ENCODE measurements around the gene LRRC19.

Gene LRRC19, protein sequence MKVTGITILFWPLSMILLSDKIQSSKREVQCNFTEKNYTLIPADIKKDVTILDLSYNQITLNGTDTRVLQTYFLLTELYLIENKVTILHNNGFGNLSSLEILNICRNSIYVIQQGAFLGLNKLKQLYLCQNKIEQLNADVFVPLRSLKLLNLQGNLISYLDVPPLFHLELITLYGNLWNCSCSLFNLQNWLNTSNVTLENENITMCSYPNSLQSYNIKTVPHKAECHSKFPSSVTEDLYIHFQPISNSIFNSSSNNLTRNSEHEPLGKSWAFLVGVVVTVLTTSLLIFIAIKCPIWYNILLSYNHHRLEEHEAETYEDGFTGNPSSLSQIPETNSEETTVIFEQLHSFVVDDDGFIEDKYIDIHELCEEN

DNA sequence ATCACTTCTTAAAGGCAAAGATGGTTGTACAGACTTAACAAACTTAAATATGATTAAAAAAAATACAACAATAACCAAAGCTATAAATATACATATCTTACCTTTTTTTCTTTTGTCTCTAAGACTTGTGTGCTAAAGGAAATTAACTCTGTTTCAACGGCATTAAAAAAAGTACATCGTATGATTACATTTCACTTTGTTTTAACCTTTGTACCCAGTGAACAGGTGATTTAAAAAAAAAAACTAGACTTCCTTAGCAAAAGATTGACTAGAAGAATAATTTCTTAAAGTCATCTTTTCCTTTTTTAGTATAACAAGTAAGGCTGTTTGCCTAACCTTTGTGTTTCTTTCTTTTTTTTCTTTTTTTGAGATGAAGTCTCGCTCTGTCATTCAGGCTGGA is at the start of gene LRRC19:
Gene LRRC19, minus strand, starts transcription at position 182 of the 400 bp plus-strand sequence. CDS start 5,978 bp downstream, outside the sequence.
- Histone ChIP-seq H3K4me1 (ENCODE audit: control insufficient read depth in 5 of 5, insufficient read depth in 5 of 5, low read length in 5 of 5) (no peaks in the 10 kb centered on the region), H3K4me3 (ENCODE audit: low read depth in 1 of 5, low read length in 5 of 5) (no peak within 1 kb of the TSS), H3K9me3 (ENCODE audit: control insufficient read depth in 5 of 5, low read length in 5 of 5) (no peaks in the 10 kb centered on the region), H3K36me3 (ENCODE audit: control insufficient read depth in 5 of 5, insufficient read depth in 5 of 5, low read length in 5 of 5) (peaks cover 0 to 9% (median 0%) of the 10 kb centered on the region in 5 donors), H3K9ac (ENCODE audit: low read length in 5 of 5) (no peak within 1 kb of the TSS), H3K27ac (ENCODE audit: low read depth, low read length) (no peak within 1 kb of the TSS), H3K27me3 (ENCODE audit: control insufficient read depth in 5 of 5, insufficient read depth in 4 of 5, low read length in 5 of 5) (no peaks in the 10 kb centered on the region)

GRCh38 chr9:27054841-27055240 is 49.4 kb upstream of the LRRC19 start:
- peaks cover 0 to 10% (median 0%) of the 10 kb centered on the region in 5 donors for H3K36me3 ChIP-seq (ENCODE audit: control insufficient read depth in 5 of 5, insufficient read depth in 5 of 5, low read length in 5 of 5)
- no peak overlapping the region for H3K4me3 ChIP-seq (ENCODE audit: low read depth in 1 of 5, low read length in 5 of 5)
- peaks cover 0 to 21% (median 6%) of the 10 kb centered on the region in 5 donors for H3K4me1 ChIP-seq (ENCODE audit: control insufficient read depth in 5 of 5, insufficient read depth in 5 of 5, low read length in 5 of 5)
- no peaks in the 10 kb centered on the region for H3K27me3 ChIP-seq (ENCODE audit: control insufficient read depth in 5 of 5, insufficient read depth in 4 of 5, low read length in 5 of 5)
- H3K27ac ChIP-seq (ENCODE audit: low read depth, low read length) = no peak overlapping the region
- no peaks in the 10 kb centered on the region for H3K9me3 ChIP-seq (ENCODE audit: control insufficient read depth in 5 of 5, low read length in 5 of 5)
- no peak overlapping the region for H3K9ac ChIP-seq (ENCODE audit: low read length in 5 of 5)

DNA sequence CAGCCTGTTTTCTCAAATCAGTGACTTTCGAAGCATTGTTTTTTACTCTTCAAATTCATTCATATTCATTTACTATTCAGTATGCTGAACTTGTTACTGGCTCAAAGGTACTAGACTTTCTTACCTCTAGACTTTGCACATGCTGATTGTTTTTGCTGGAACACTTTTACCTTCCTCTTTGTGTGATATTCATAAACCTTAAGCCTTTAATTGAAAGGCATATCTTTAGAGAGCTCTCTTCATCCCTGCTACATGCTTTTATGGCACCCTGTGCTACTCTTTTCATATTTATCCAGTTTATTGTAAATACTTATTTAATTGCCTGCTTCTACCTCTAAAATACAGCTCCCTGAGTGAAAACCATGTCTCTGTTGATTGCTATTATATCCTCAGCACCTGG is 48.7 kb upstream of the LRRC19 start:
- H3K9me3 ChIP-seq (ENCODE audit: control insufficient read depth in 5 of 5, low read length in 5 of 5) = no peaks in the 10 kb centered on the region
- H3K36me3 ChIP-seq (ENCODE audit: control insufficient read depth in 5 of 5, insufficient read depth in 5 of 5, low read length in 5 of 5) = peaks cover 0 to 10% (median 0%) of the 10 kb centered on the region in 5 donors
- no peak overlapping the region for H3K9ac ChIP-seq (ENCODE audit: low read length in 5 of 5)
- H3K4me1 ChIP-seq (ENCODE audit: control insufficient read depth in 5 of 5, insufficient read depth in 5 of 5, low read length in 5 of 5) = peaks cover 0 to 19% (median 9%) of the 10 kb centered on the region in 5 donors
- no peaks in the 10 kb centered on the region for H3K27me3 ChIP-seq (ENCODE audit: control insufficient read depth in 5 of 5, insufficient read depth in 4 of 5, low read length in 5 of 5)
- no peak overlapping the region for H3K4me3 ChIP-seq (ENCODE audit: low read depth in 1 of 5, low read length in 5 of 5)
- H3K27ac ChIP-seq (ENCODE audit: low read depth, low read length) = no peak overlapping the region

DNA sequence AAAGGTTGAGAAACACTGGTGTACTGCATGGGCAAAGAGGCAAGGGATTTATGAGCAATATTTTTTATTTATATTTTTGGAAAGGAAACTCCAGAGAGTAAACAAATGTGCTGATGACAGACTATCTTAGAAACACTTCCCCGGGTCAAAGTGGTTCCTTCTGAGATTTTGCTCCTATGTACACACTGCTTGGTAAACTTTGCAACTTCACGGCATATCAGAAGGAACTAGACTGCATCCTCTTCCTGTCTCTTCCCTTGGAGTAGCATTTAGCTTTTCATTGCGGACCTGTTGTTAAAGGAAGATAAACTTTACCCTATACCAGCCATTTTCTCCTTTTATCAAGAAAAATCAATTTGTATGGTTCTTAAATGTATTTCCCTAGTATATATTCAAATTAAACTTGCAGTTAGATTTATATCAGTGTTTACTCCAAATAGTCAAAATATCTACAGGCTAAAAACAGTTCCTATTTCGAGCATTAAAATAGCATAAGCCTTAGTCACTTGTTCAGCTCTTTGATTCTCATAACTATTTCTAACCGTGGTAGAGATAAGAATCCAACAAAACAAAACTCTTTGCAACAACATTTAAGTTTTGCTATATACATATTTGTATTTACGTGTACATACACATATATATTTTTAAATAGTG is 48.0 kb upstream of the LRRC19 start:
- H3K9ac ChIP-seq (ENCODE audit: low read length in 5 of 5) = no peak overlapping the region
- H3K9me3 ChIP-seq (ENCODE audit: control insufficient read depth in 5 of 5, low read length in 5 of 5) = no peaks in the 10 kb centered on the region
- peak overlapping the region in 1 of 5 donors; percentile 1 for H3K4me3 ChIP-seq (ENCODE audit: low read depth in 1 of 5, low read length in 5 of 5)
- H3K4me1 ChIP-seq (ENCODE audit: control insufficient read depth in 5 of 5, insufficient read depth in 5 of 5, low read length in 5 of 5) = peaks cover 1 to 22% (median 14%) of the 10 kb centered on the region in 5 donors
- H3K36me3 ChIP-seq (ENCODE audit: control insufficient read depth in 5 of 5, insufficient read depth in 5 of 5, low read length in 5 of 5) = peaks cover 0 to 10% (median 0%) of the 10 kb centered on the region in 5 donors
- no peaks in the 10 kb centered on the region for H3K27me3 ChIP-seq (ENCODE audit: control insufficient read depth in 5 of 5, insufficient read depth in 4 of 5, low read length in 5 of 5)
- H3K27ac ChIP-seq (ENCODE audit: low read depth, low read length) = no peak overlapping the region

DNA sequence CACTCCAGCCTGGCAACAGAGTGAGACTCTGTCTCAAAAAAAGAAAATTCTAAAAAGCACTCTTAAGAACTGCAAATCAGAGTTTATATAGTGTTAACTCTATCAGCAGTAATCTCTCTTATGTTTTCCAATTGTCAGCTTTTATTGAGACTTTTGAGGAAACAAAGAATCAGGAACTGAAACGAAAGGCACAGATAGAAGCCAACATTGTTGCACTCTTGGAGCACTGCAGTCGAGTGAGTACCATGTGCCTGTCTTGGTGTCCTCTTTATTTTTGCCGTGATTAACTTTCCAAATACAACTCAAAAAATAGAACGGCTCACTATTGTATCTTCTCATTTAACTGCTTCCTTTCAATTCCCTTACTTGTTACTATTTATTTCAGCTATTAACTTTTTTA is 41.7 kb upstream of the LRRC19 start:
- H3K27me3 ChIP-seq (ENCODE audit: control insufficient read depth in 5 of 5, insufficient read depth in 4 of 5, low read length in 5 of 5) = no peaks in the 10 kb centered on the region
- peaks cover 0 to 3% (median 2%) of the 10 kb centered on the region in 5 donors for H3K36me3 ChIP-seq (ENCODE audit: control insufficient read depth in 5 of 5, insufficient read depth in 5 of 5, low read length in 5 of 5)

GRCh38 chr9:27043176-27043575 is 37.7 kb upstream of the LRRC19 start:
- Histone ChIP-seq H3K4me1 (ENCODE audit: control insufficient read depth in 5 of 5, insufficient read depth in 5 of 5, low read length in 5 of 5) (peaks cover 0 to 5% (median 0%) of the 10 kb centered on the region in 5 donors), H3K9me3 (ENCODE audit: control insufficient read depth in 5 of 5, low read length in 5 of 5) (no peaks in the 10 kb centered on the region), H3K27ac (ENCODE audit: low read depth, low read length) (no peak overlapping the region), H3K27me3 (ENCODE audit: control insufficient read depth in 5 of 5, insufficient read depth in 4 of 5, low read length in 5 of 5) (no peaks in the 10 kb centered on the region), H3K4me3 (ENCODE audit: low read depth in 1 of 5, low read length in 5 of 5) (no peak overlapping the region), H3K9ac (ENCODE audit: low read length in 5 of 5) (no peak overlapping the region), H3K36me3 (ENCODE audit: control insufficient read depth in 5 of 5, insufficient read depth in 5 of 5, low read length in 5 of 5) (peaks cover 0 to 4% (median 3%) of the 10 kb centered on the region in 5 donors)

More for the DNA sequence above, 41.7 kb upstream of the LRRC19 start:
- H3K27ac ChIP-seq (ENCODE audit: low read depth, low read length) = no peak overlapping the region
- no peak overlapping the region for H3K9ac ChIP-seq (ENCODE audit: low read length in 5 of 5)
- H3K9me3 ChIP-seq (ENCODE audit: control insufficient read depth in 5 of 5, low read length in 5 of 5) = no peaks in the 10 kb centered on the region
- H3K4me1 ChIP-seq (ENCODE audit: control insufficient read depth in 5 of 5, insufficient read depth in 5 of 5, low read length in 5 of 5) = peaks cover 1 to 18% (median 8%) of the 10 kb centered on the region in 5 donors
- H3K4me3 ChIP-seq (ENCODE audit: low read depth in 1 of 5, low read length in 5 of 5) = peak overlapping the region in 1 of 5 donors; percentile 19

DNA sequence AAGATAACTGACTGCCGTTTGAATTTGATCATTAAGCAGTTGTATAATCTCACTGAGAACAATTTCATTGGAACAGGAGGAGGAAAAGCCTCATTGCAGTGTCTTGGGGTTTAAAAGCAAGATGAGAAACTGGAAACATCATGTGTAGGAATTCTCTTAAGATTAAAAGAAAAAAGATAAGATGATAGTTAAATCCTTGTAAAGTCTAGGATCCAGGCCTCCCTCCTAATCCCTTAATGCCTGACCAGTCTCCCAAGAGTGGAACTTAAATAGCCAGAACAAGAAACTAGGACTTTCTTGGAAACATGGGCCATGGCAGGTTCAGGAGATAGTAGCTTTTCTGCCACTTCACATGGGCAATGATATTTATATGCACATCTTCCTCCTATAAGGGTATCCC is 37.0 kb upstream of the LRRC19 start:
- Histone ChIP-seq H3K4me3 (ENCODE audit: low read depth in 1 of 5, low read length in 5 of 5) (no peak overlapping the region), H3K9ac (ENCODE audit: low read length in 5 of 5) (no peak overlapping the region), H3K27me3 (ENCODE audit: control insufficient read depth in 5 of 5, insufficient read depth in 4 of 5, low read length in 5 of 5) (no peaks in the 10 kb centered on the region), H3K4me1 (ENCODE audit: control insufficient read depth in 5 of 5, insufficient read depth in 5 of 5, low read length in 5 of 5) (no peaks in the 10 kb centered on the region), H3K9me3 (ENCODE audit: control insufficient read depth in 5 of 5, low read length in 5 of 5) (no peaks in the 10 kb centered on the region), H3K36me3 (ENCODE audit: control insufficient read depth in 5 of 5, insufficient read depth in 5 of 5, low read length in 5 of 5) (peaks cover 0 to 7% (median 3%) of the 10 kb centered on the region in 5 donors), H3K27ac (ENCODE audit: low read depth, low read length) (no peak overlapping the region)

DNA sequence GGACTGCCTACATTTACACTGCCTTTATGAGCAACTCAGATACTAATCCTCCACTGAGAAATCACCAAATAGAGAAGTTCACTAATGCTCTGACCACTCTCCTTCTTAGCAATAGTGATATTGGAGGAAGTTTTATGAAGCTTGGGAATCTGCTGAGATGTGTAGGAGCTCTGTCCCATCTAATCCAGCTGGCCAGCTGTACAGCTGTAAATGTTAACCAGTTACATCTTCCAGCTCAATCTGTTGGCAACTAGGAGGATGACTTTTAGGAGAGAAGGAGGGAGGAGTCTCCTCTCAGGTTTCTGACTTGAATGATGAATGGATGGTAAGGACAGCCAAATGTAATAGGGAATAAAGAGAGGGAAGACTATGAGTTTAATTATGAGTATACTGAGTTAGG is 36.3 kb upstream of the LRRC19 start:
- Histone ChIP-seq H3K27ac (ENCODE audit: low read depth, low read length) (no peak overlapping the region), H3K27me3 (ENCODE audit: control insufficient read depth in 5 of 5, insufficient read depth in 4 of 5, low read length in 5 of 5) (no peaks in the 10 kb centered on the region), H3K9me3 (ENCODE audit: control insufficient read depth in 5 of 5, low read length in 5 of 5) (no peaks in the 10 kb centered on the region), H3K36me3 (ENCODE audit: control insufficient read depth in 5 of 5, insufficient read depth in 5 of 5, low read length in 5 of 5) (peaks cover 0 to 10% (median 3%) of the 10 kb centered on the region in 5 donors), H3K4me3 (ENCODE audit: low read depth in 1 of 5, low read length in 5 of 5) (no peak overlapping the region), H3K4me1 (ENCODE audit: control insufficient read depth in 5 of 5, insufficient read depth in 5 of 5, low read length in 5 of 5) (no peaks in the 10 kb centered on the region), H3K9ac (ENCODE audit: low read length in 5 of 5) (no peak overlapping the region)

DNA sequence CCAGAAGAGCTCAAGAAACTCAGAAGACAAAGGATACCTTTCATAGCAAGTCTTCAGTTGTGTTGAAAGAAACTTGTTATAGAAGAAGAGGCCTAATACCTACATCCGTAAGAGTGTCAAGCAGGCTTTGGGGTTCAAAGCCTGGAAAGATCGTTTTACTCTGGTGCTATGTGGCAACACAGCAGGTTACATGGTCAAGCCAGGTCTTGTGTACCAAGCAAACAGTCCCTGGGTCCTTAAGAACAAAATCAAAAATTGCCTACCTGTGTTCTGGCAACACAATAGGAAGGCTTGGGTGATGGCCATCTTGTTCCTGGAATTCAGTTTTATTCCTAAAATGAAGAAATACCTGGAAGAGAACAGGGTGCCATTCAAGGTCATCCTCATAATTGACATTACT is 32.0 kb upstream of the LRRC19 start:
- Histone ChIP-seq H3K27ac (ENCODE audit: low read depth, low read length) (no peak overlapping the region), H3K4me1 (ENCODE audit: control insufficient read depth in 5 of 5, insufficient read depth in 5 of 5, low read length in 5 of 5) (no peaks in the 10 kb centered on the region), H3K36me3 (ENCODE audit: control insufficient read depth in 5 of 5, insufficient read depth in 5 of 5, low read length in 5 of 5) (peaks cover 0 to 10% (median 0%) of the 10 kb centered on the region in 5 donors), H3K4me3 (ENCODE audit: low read depth in 1 of 5, low read length in 5 of 5) (no peak overlapping the region), H3K9ac (ENCODE audit: low read length in 5 of 5) (no peak overlapping the region), H3K27me3 (ENCODE audit: control insufficient read depth in 5 of 5, insufficient read depth in 4 of 5, low read length in 5 of 5) (no peaks in the 10 kb centered on the region), H3K9me3 (ENCODE audit: control insufficient read depth in 5 of 5, low read length in 5 of 5) (no peaks in the 10 kb centered on the region)

DNA sequence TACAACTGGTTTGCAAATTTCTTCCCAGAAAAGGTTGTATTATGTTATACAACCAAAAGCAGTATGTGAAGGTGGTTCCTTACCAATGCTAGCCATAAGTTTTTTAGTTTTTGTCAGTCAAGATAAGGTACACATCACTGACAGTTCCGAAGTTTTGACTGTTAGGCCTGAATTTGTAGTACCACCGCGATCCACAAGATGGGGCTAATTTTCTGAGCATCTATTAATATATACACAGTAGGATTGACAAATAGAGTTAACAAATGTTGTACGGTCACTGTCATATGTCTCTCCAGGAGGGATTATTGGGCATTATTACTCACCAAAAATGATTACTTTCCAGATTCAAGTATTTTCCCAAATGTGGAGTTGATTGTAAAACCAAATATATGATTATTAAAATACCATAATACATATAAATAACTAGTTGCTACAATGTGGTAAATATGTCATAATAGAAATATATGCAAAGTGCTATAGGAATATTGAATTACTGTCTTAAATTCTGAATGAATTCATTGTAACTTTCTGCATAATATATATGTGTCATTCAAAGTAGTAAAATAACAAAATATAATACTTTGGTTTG is 28.4 kb upstream of the LRRC19 start:
- H3K4me3 ChIP-seq (ENCODE audit: low read depth in 1 of 5, low read length in 5 of 5) = no peak overlapping the region
- no peaks in the 10 kb centered on the region for H3K4me1 ChIP-seq (ENCODE audit: control insufficient read depth in 5 of 5, insufficient read depth in 5 of 5, low read length in 5 of 5)
- peaks cover 0 to 10% (median 0%) of the 10 kb centered on the region in 5 donors for H3K36me3 ChIP-seq (ENCODE audit: control insufficient read depth in 5 of 5, insufficient read depth in 5 of 5, low read length in 5 of 5)
- H3K27ac ChIP-seq (ENCODE audit: low read depth, low read length) = no peak overlapping the region
- H3K9me3 ChIP-seq (ENCODE audit: control insufficient read depth in 5 of 5, low read length in 5 of 5) = no peaks in the 10 kb centered on the region
- no peaks in the 10 kb centered on the region for H3K27me3 ChIP-seq (ENCODE audit: control insufficient read depth in 5 of 5, insufficient read depth in 4 of 5, low read length in 5 of 5)
- no peak overlapping the region for H3K9ac ChIP-seq (ENCODE audit: low read length in 5 of 5)

Measured in subcutaneous abdominal adipose tissue (tissue), 5 donors.